ENCODE measurements around the gene ALOX5.

DNA sequence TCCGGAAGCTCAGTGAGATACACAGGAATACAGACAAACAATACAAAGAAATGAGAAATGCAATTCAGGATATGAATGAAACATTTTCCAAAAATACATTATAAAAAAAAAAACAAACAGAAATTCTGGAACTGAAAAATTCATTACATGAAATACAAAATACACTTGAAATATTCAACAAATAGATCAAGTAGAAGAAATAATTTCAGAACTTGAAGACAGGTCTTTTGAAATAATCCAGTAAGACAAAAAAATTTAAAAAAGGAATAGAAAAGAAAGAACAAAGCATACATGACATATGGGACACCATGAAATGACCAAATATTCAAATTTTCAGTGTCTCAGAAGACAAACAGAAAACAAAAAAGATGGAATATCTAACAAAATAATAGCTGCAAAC, 102.5 kb downstream of the ALOX5 start:
- TF ChIP-seq POLR2A (IDR thresholded peaks at IDR 0.05): no peak
- TF ChIP-seq, protein P1, sequence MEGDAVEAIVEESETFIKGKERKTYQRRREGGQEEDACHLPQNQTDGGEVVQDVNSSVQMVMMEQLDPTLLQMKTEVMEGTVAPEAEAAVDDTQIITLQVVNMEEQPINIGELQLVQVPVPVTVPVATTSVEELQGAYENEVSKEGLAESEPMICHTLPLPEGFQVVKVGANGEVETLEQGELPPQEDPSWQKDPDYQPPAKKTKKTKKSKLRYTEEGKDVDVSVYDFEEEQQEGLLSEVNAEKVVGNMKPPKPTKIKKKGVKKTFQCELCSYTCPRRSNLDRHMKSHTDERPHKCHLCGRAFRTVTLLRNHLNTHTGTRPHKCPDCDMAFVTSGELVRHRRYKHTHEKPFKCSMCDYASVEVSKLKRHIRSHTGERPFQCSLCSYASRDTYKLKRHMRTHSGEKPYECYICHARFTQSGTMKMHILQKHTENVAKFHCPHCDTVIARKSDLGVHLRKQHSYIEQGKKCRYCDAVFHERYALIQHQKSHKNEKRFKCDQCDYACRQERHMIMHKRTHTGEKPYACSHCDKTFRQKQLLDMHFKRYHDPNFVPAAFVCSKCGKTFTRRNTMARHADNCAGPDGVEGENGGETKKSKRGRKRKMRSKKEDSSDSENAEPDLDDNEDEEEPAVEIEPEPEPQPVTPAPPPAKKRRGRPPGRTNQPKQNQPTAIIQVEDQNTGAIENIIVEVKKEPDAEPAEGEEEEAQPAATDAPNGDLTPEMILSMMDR (IDR thresholded peaks at IDR 0.05): no peak
- no peak for TF ChIP-seq POLR2AphosphoS5 (IDR thresholded peaks at IDR 0.05)

Data from transverse colon (tissue), 4 donors.